Stimulated activated CD4-positive, alpha-beta T cell treated with anti-CD3 and anti-CD28 coated beads, Interleukin-2, amount 100 ng/mL, for 24 hours (primary cell): ENCODE measurements around the gene SLC18A2.
"Not testable (repeated sequence)": the region's sequence is repeated elsewhere in the genome, so short reads cannot be mapped to it uniquely, and the experiment has no call there.

Experiments used
- DNase-seq, 2 donors: peaks; one replicate each; pipeline ENCODE4 v3.0.0-alpha.2; 2020

SLC18A2 gene

GRCh38 chr10:117266400-117266799, 25.5 kb downstream of the SLC18A2 start:
- DNase-seq = no peak

DNA sequence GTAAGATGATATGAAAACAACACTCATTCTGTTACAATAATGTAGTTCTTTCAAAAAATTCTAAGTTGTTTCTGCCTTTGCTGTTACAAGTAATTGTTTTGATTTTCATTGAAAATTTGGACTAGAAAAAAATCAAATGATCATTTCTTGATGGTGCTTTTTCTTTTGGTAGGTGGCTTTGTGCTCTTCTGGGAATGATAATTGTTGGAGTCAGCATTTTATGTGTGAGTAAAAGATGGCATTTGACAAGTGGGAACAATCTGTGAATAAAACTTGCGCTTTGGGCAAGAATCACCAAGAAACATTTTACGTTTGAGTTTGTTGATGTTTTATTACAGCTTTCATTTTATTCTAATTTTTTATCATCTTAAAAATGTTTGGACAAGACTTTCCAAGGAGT, 25.9 kb downstream of the SLC18A2 start:
- DNase-seq = no peak

GRCh38 chr10:117268258-117268657, 27.3 kb downstream of the SLC18A2 start:
- DNase-seq = no peak

DNA sequence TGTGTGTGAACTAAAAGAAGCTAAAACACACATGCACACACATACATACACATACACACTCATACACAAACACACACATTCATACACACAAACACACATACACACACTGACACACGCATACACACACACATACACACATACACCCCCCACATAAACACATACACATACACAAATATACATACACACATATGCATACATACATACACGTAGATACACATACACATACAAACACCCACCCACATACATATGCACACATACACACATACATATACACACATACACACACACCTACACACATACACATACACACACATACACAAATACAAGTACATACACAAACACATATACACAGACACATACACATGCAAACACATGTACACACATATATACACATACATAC, 28.0 kb downstream of the SLC18A2 start:
- no peak for DNase-seq

DNA sequence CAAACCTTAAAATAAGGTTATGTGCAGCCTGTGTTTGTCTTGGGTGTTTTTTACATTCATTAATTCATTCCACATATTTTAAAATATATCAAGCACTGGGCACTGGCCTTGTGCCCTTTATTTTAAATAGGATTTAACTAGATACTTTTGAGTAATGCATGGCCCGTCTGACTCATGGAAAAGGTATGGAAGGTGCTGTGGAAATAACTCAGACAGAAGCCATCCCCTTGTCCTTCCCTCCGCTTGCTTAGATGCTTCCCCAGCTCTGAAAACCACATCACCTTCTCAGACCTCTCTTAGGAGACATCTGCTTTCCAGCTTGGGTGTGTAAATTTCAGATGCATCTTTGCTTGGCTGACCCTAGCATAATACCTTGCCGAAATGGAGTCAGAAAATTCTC, 30.5 kb downstream of the SLC18A2 start:
- DNase-seq = no peak

DNA sequence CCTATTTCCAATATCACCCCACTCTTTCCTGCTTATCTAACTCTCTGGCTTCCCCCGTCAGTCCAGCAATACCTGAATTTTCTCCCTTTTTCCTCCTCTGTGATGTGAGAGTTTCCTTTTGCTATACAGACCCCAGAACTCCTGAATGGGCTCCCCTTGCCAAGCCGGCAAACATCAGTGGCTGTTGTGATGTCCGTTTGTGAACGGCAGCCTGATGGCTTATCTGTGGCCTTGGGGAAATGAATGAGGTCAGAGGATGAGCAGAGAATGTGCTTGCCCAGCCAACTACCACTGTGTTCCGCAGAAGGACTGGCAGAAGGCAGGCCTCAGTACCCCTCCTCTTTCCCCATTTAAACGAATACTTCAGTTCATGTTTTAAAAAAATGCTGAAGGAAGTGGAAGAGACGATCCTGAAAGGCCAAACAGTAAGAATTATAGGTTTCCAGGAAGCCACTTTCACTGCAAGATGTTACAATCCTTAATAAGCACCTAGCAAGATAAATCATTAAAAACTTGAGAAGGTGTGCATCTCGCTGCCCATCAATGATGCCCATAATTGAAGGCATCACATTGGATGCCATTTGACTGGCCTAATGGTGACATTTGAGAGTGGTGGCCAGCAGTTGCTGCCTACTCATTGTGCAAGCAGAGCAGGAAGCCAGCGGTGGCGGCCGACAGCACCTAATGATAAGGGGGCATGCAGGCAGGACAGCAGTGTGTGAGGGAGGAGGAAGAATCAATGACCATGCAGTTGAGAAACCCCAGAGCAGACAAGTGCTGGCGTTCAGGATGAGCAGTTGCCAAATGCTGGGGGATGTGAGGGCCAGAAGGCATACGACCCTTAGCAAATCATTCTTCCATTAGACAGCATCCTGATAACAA, 31.5 kb downstream of the SLC18A2 start:
- no peak for DNase-seq

GRCh38 chr10:117273980-117274379, 33.1 kb downstream of the SLC18A2 start:
- DNase-seq = no peak

DNA sequence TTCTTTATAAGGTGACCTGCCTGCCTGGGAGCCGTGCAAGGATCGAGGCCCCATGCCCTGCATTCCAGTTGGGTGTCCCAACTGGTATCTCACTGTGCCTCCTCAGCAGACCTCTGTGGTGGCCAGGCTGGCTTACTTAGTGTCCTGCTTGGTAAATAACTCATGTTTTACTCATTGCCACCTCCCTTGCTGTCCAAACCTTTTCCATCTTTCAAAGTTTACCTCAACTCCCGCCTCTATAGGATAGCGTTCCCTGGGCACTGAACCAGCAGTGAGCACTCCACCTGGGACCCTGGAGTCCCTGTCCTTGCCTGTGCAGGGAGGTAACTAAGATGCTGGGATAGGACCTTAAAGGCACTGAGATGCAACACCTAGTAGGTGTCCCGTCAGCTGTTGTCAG, 33.6 kb downstream of the SLC18A2 start:
- DNase-seq = no peak

DNA sequence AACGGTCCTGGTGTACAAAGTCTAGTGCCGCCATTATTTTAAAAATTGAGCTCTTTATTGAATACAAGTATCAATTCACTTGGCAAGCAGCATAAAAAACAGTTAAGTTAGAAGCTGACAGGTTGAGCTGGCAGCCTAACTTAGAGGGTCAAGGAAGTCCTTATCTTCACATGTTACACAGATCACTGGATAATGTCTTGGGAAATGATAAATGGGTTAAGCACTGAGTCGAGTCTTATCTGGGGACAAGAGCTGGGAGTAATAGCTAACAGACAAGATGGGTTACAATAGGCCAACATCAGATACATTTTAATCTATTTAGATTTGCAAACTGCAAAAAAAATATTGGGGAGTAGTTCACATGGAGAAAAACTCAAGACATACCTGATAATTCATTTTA, 34.2 kb downstream of the SLC18A2 start:
- DNase-seq = no peak

DNA sequence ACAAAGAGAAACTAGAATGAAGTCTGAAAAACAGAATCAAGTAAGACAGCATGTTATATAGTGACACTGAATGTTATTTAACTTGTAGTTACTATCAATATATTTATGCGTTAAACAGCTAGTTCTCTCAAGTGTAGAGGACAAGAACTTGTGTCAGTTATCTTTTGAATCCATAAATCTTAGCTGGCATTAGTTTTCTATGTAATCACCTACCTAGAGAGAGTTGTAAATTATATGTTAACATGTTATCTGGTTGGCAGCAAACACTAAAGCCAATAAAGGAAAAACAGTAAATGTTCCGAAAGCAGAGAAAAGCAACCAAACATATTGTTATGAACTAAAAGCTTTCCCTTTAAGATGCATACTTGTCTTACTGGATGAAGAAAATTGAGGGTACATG, 36.8 kb downstream of the SLC18A2 start:
- no peak for DNase-seq

- no peak for DNase-seq
Measured at GRCh38 chr10:117284716-117285494, 44.0 kb downstream of the SLC18A2 start.

GRCh38 chr10:117290872-117291271, 50.0 kb downstream of the SLC18A2 start:
- DNase-seq = not testable (repeated sequence)

DNA sequence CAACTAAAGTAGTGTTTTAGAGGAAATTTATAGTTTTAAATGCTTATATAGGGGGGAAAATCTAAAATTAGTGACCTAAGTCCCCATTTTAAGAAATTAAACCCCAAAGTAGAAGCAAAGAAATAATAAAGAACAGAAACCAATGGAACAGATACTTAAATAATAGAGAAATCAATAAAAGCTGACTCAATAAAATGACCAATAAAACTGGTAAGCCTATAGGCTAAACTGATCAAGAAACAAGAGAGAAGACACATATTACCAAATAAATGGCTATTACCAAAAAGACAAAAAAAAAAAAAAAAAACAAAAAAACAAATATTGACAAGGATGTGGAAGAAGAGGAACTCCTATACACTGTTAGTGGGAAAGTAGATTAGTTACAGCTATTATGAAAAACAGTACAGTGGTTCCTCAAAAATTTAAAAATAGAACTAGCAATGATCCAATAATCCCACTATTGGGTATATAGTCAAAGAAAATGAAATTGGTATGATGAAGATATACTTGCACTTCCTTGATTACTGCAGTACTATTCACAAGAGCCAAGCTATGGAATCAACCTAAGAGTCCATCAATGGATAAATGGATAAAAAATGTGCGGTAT, 53.2 kb downstream of the SLC18A2 start:
- DNase-seq = no peak

DNA sequence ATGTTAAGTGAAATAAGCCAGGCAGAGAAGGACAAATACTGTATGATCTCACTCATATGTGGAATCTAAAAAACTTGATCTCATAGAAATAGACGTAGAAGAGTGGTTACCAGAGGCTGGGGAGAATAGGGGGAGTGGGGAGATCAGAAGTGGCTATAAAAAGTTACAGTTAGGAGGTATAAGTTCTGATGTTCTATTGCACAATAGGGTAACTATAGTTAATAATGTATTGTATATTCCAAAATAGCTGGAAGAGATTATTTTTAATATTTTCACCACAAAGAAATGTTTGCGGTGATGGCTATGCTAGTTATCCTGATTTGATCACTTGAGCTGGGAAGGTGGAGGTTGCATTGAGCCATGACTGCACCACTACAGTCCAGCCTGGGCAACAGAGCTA, 53.8 kb downstream of the SLC18A2 start:
- no peak for DNase-seq

DNA sequence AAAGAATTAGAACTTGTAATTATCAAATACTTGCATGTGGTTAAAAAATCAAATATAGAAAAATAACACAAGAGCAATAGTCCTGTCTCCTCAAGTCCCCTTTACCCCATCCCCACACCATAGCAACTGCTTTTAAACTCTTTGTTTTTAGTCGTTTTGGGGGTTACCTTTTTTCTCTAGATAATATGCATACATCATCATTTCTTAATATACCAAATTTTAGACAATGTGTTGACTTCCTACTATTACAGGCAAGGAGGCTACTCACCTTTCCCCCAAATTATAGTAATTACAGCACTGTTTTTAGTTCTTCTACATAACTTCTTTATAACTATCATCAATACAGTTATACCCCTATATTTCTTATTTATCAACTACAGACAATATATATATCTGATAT, 57.3 kb downstream of the SLC18A2 start:
- DNase-seq = no peak

DNA sequence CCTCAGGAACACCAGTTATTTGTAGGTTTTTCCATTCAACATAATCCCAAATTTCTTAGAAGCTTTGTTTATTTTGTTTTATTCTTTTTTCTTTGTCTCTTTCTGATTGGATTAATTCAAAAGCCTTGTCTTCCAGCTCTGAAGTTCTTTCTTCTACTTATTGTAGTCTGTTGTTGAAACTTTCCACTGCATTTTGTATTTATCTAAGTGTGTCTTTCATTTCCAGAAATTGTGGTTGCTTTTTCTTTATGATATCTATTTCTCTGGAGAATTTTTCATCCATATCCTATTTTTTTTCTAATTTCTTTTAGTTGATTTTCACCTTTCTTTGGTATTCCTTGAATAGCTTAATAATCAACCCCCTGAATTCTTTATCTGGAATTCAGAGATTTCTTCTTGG, 58.5 kb downstream of the SLC18A2 start:
- no peak for DNase-seq

GRCh38 chr10:117300671-117301070, 59.8 kb downstream of the SLC18A2 start:
- no peak for DNase-seq

DNA sequence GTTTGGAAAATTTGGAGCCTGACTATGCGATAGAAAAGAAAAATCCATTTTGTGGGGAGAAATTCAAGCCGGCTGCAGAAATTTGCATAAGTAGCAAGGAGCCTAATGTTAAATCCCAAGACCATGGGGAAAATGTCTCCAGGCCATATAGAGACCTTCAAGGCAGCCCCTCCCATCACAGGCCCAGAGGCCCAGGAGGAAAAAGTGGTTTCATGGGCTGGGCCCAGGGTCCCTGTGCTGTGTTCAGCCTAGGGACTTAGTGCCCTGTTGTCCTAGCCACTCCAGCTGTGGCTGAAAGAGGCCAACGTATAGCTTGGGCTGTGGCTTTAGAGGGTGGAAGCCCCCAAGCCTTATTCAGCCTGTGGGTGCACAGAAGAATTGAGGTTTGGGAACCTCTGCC, 62.5 kb downstream of the SLC18A2 start:
- DNase-seq = not testable (repeated sequence)

DNA sequence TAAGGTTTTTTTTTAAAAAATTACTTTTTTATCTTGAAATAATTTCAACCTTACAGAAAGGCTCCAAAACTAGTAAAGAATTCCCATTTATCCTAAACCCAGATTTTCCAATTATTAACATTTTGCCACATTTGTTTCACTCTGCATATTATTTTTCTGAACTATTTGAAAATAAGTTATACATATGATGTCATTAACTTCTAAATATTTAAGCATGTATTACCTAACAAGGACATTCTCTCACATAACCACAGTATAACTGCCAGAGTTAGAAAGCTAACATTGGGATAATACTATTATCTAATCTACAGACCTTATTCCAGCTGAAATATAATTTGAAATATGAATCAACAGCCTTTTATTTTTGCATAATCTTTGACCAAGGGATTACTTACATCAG, 65.8 kb downstream of the SLC18A2 start:
- no peak for DNase-seq

DNA sequence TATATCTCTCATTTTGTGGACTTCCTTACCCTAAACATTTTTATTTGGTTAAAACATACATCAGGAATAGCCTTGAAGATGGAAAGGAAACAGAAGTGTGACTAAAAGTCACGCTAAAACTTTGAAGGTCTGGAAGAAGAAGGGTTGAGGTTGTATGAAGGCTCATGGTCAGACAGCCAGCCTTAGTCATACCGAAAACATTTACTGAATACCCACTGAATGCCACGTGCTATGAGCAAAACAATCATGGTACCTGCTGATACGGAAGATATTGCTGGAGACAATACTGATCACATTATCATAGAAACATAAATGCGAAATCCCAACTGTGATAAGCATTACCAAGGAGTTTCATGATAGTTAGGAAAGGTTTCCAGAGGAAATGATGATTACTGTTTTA, 70.3 kb downstream of the SLC18A2 start:
- DNase-seq = no peak

DNA sequence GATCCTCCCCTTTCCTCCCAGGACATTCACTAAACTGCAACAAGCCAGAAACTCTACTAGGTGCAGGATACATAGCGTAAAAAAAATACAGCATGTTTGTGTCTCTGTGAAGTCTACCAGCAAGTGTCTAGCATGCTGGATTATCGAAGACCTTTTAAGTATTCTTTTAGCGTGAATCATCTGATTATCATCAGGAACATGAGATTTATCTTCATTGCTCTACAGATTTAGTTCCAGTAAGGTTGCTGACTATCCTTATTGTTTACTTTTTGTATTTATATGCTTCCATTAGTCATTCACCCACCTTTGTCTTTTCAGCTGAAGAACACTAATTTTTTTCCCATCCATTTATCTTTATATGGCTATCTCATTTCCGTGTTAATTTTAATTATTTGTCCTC, 71.5 kb downstream of the SLC18A2 start:
- no peak for DNase-seq

GRCh38 chr10:117313641-117314040, 72.7 kb downstream of the SLC18A2 start:
- no peak for DNase-seq

- DNase-seq = no peak
Measured at GRCh38 chr10:117316701-117317100, 75.8 kb downstream of the SLC18A2 start.

DNA sequence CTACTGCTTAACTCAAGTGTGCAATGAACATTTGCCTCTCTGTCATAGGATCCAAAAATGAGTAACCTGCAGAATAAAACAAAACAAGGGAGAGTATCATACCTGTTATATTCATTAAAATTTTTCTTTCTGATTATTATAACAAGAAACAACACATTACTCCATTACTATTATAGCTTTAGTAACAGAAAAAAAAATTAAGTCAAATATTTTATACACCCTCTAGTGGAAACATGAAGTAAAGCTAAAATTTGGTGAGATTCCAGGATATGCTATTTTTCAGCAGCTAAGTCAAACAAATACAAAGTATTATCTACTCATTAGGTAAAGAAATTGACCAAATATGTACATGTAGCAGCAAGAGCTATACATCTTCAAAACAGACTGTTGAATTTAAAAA, 78.0 kb downstream of the SLC18A2 start:
- DNase-seq = no peak
